HepG2 (cell line): Measurements from ENCODE around the gene IRF3. TPM values are rescaled to one million over a fixed set of nuclear protein-coding genes. Genes with fewer than 3 reads are reported as not detected.
A peak's percentile ranks its signal among the peaks of the same experiment; 100 is the strongest.

Experiments used
- AGO1 ChIP-seq: fragments of 200-400 bp; formaldehyde crosslinking; IDR thresholded peaks from 2 replicates; pipeline ENCODE4 v1.6.1; 2017; ENCODE audit warnings: mild to moderate bottlenecking, low read depth, low read length, moderate library complexity; ENCODE audit not compliant: poor library complexity, severe bottlenecking
- ARID5B ChIP-seq: IDR thresholded peaks from 2 replicates; pipeline ENCODE4 v1.4.0; 2020; ENCODE audit warnings: mild to moderate bottlenecking, missing genetic modification reagents
- ARNTL ChIP-seq: sonication (generic); formaldehyde crosslinking; IDR thresholded peaks from 2 replicates; pipeline ENCODE4 v1.4.0; 2020; ENCODE audit warnings: mild to moderate bottlenecking, missing genetic modification reagents
- CREBL2 ChIP-seq: sonication (generic); formaldehyde crosslinking; IDR thresholded peaks from 2 replicates; pipeline ENCODE4 v1.8.1; 2023; ENCODE audit warnings: missing genetic modification reagents, mild to moderate bottlenecking, borderline replicate concordance
- FIP1L1 ChIP-seq: fragments of 200-400 bp; formaldehyde crosslinking; IDR thresholded peaks from 2 replicates; pipeline ENCODE4 v1.6.1; 2018; ENCODE audit warnings: low read depth, mild to moderate bottlenecking, low read length, moderate library complexity, borderline replicate concordance; ENCODE audit not compliant: insufficient read depth
- FOXO1 ChIP-seq: sonication (generic); formaldehyde crosslinking; IDR thresholded peaks from 2 replicates; pipeline ENCODE4 v1.4.0; 2020; ENCODE audit warnings: missing genetic modification reagents
- HDAC2 ChIP-seq: sonication (generic); formaldehyde crosslinking; IDR thresholded peaks from 2 replicates; pipeline ENCODE4 v1.4.0; 2020; ENCODE audit warnings: missing genetic modification reagents
- IKZF1 ChIP-seq: fragments of 450-650 bp; IDR thresholded peaks from 2 replicates; pipeline ENCODE4 v1.7.1; 2016
- NCOA5 ChIP-seq: sonication (generic); formaldehyde crosslinking; IDR thresholded peaks from 2 replicates; pipeline ENCODE4 v1.4.0; 2020; ENCODE audit warnings: missing genetic modification reagents
- SIN3B ChIP-seq: fragments of 150-350 bp; IDR thresholded peaks from 2 replicates; pipeline ENCODE4 v1.6.1; 2014; ENCODE audit warnings: low read length
- TFDP1 ChIP-seq: IDR thresholded peaks from 2 replicates; pipeline ENCODE4 v1.6.1; 2016; ENCODE audit warnings: missing compliant biosample characterization, missing genetic modification reagents, borderline replicate concordance
- THRA ChIP-seq: sonication (generic); formaldehyde crosslinking; IDR thresholded peaks from 2 replicates; pipeline ENCODE4 v1.4.0; 2020; ENCODE audit warnings: missing genetic modification reagents, borderline replicate concordance
- ZFX ChIP-seq: sonication (generic); formaldehyde crosslinking; IDR thresholded peaks from 2 replicates; pipeline ENCODE4 v1.4.0; 2020; ENCODE audit warnings: mild to moderate bottlenecking, low read depth, missing genetic modification reagents, moderate library complexity
- ZMYM3 ChIP-seq: sonication (generic); formaldehyde crosslinking; IDR thresholded peaks from 2 replicates; pipeline ENCODE4 v1.5.1; 2020; ENCODE audit warnings: mild to moderate bottlenecking, missing genetic modification reagents
- ZNF331 ChIP-seq: sonication (generic); formaldehyde crosslinking; IDR thresholded peaks from 2 replicates; pipeline ENCODE4 v1.4.0; 2020; ENCODE audit warnings: missing genetic modification reagents
- ZNF44 ChIP-seq: sonication (generic); formaldehyde crosslinking; IDR thresholded peaks from 2 replicates; pipeline ENCODE4 v1.5.1; 2020; ENCODE audit warnings: mild to moderate bottlenecking, missing genetic modification reagents
- ZNF460 ChIP-seq: sonication (generic); formaldehyde crosslinking; IDR thresholded peaks from 2 replicates; pipeline ENCODE4 v1.5.1; 2020; ENCODE audit warnings: missing genetic modification reagents, mild to moderate bottlenecking, borderline replicate concordance
- ZNF597 ChIP-seq: sonication (generic); formaldehyde crosslinking; IDR thresholded peaks from 2 replicates; pipeline ENCODE4 v1.5.0; 2020; ENCODE audit warnings: missing genetic modification reagents
- ZNF724P ChIP-seq: sonication (generic); formaldehyde crosslinking; IDR thresholded peaks from 2 replicates; pipeline ENCODE4 v1.8.0; 2022; ENCODE audit warnings: missing genetic modification reagents, borderline replicate concordance
- ZNF772 ChIP-seq: sonication (generic); formaldehyde crosslinking; IDR thresholded peaks from 2 replicates; pipeline ENCODE4 v1.5.0; 2020; ENCODE audit warnings: mild to moderate bottlenecking, missing genetic modification reagents
- ZSCAN22 ChIP-seq: sonication (generic); formaldehyde crosslinking; IDR thresholded peaks from 2 replicates; pipeline ENCODE4 v1.4.0; 2020; ENCODE audit warnings: mild to moderate bottlenecking, missing genetic modification reagents
- polyA plus RNA-seq, 8 experiments: library from polyadenylated mRNA; depleted of rRNA in 3 of 8; stranded (reverse) in 7 of 8; unstranded in 1 of 8; fragments of >200 nt; fragmentation: Illumina TruSeq in 4 of 8; extraction: Trizol in 4 of 8; gene quantifications; 2 replicates each; pipeline versions ENCODE4 v1.2.1 to v1.2.3, GENCODE V29; 2011 to 2016; ENCODE audit warnings: low read depth in 4 of 8, missing spikeins in 1 of 8, mixed read lengths in 1 of 8; ENCODE audit not compliant: insufficient read depth in 1 of 8
- total RNA-seq, 5 experiments: library from RNA; depleted of rRNA; stranded (reverse); fragments of >200 nt; fragmentation: Illumina TruSeq; extraction: Trizol; gene quantifications; 2 replicates each; pipeline ENCODE4 v1.2.3, GENCODE V29; 2016; ENCODE audit warnings: low read depth in 1 of 5
- TF ChIP-seq, protein P1 (sequence below): sonication (generic); formaldehyde crosslinking; IDR thresholded peaks from 2 replicates; pipeline ENCODE4 v1.5.0; 2020; ENCODE audit warnings: missing genetic modification reagents

IRF3 gene
- total and polyA plus RNA-seq, 2 of the 13 experiments (the other 11 are each of a cell fraction or from before 2014, with no cell fraction given) = 61.9 to 65.5 TPM

- TF ChIP-seq THRA (CRISPR knock-in tag) = no peak
- no peak for TF ChIP-seq ZNF597 (CRISPR knock-in tag)
- TF ChIP-seq ARNTL (CRISPR knock-in tag) = no peak
- no peak for TF ChIP-seq FIP1L1
- no peak for TF ChIP-seq ZNF460
- peak; percentile 90 for TF ChIP-seq TFDP1 (CRISPR knock-in tag)
- TF ChIP-seq ZNF724P = no peak
- TF ChIP-seq ZSCAN22 (CRISPR knock-in tag) = no peak
- no peak for TF ChIP-seq FOXO1 (CRISPR knock-in tag)
- TF ChIP-seq ZMYM3 (CRISPR knock-in tag) = no peak
- no peak for TF ChIP-seq ZNF772
- no peak for TF ChIP-seq IKZF1
- TF ChIP-seq ZNF331 (CRISPR knock-in tag) = no peak
- TF ChIP-seq CREBL2 (CRISPR knock-in tag) = no peak
- peak; percentile 68 for TF ChIP-seq ZFX (CRISPR knock-in tag)
- TF ChIP-seq NCOA5 (CRISPR knock-in tag) = no peak
- no peak for TF ChIP-seq ZNF44 (CRISPR knock-in tag)
- no peak for TF ChIP-seq ARID5B (CRISPR knock-in tag)
- TF ChIP-seq HDAC2 (CRISPR knock-in tag) = no peak
- TF ChIP-seq AGO1 = no peak
- TF ChIP-seq SIN3B = peak; percentile 76; the same call in 1 of the 2 replicates
- TF ChIP-seq, protein P1, sequence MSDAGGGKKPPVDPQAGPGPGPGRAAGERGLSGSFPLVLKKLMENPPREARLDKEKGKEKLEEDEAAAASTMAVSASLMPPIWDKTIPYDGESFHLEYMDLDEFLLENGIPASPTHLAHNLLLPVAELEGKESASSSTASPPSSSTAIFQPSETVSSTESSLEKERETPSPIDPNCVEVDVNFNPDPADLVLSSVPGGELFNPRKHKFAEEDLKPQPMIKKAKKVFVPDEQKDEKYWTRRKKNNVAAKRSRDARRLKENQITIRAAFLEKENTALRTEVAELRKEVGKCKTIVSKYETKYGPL (CRISPR knock-in tag) = no peak
Observed at GRCh38 chr19:49665351-49666119, at the start of gene IRF3, which contains the start of gene BCL2L12 (continued).
